IPS-NIHi11 (cell line): ENCODE results near the gene POTEF.
"Not testable (repeated sequence)": the region's sequence is repeated elsewhere in the genome, so short reads cannot be mapped to it uniquely, and the experiment has no call there.

Source experiments
- DNase-seq: peaks from one replicate; pipeline ENCODE4 v3.0.0; 2012; ENCODE audit warnings: mixed read lengths, low spot score

Gene POTEF

GRCh38 chr2:130152816-130153595 is 24.0 kb upstream of the POTEF start:
- DNase-seq = no peak

GRCh38 chr2:130152136-130152815 is 23.3 kb upstream of the POTEF start:
- DNase-seq = not testable (repeated sequence)

GRCh38 chr2:130151145-130151512 is 22.1 kb upstream of the POTEF start:
- DNase-seq = not testable (repeated sequence)

- DNase-seq = no peak
Observed at GRCh38 chr2:130150181-130151144, 21.4 kb upstream of the POTEF start.

GRCh38 chr2:130148515-130148914 is 19.5 kb upstream of the POTEF start:
- not testable (repeated sequence) for DNase-seq

- not testable (repeated sequence) for DNase-seq
Observed at GRCh38 chr2:130145006-130145414, 16.0 kb upstream of the POTEF start, which contains the start of gene CCDC74B. Gene CCDC74B, minus strand, starts transcription at chr2:130145112. Its CDS starts 116 bp downstream, at chr2:130144996.

- DNase-seq = not testable (repeated sequence)
Observed at GRCh38 chr2:130143266-130144039, 14.4 kb upstream of the POTEF start.

- not testable (repeated sequence) for DNase-seq
Observed at GRCh38 chr2:130142396-130143265, 13.6 kb upstream of the POTEF start.

GRCh38 chr2:130141645-130142370 is 12.8 kb upstream of the POTEF start:
- DNase-seq = not testable (repeated sequence)

- not testable (repeated sequence) for DNase-seq
Observed at GRCh38 chr2:130141002-130141401, 12.0 kb upstream of the POTEF start.

GRCh38 chr2:130140516-130140915 is 11.5 kb upstream of the POTEF start:
- not testable (repeated sequence) for DNase-seq

GRCh38 chr2:130139331-130140280 is 10.6 kb upstream of the POTEF start:
- DNase-seq = not testable (repeated sequence)

GRCh38 chr2:130138841-130139251 is 9.8 kb upstream of the POTEF start:
- DNase-seq = not testable (repeated sequence)

- not testable (repeated sequence) for DNase-seq
Observed at GRCh38 chr2:130138326-130138725, 9.3 kb upstream of the POTEF start.

GRCh38 chr2:130137118-130137517 is 8.1 kb upstream of the POTEF start:
- not testable (repeated sequence) for DNase-seq

GRCh38 chr2:130136546-130136945 is 7.5 kb upstream of the POTEF start:
- not testable (repeated sequence) for DNase-seq

- DNase-seq = no peak
Observed at GRCh38 chr2:130135692-130136541, 6.9 kb upstream of the POTEF start.
